ENCODE results near the gene KIF5B.
"Not testable (repeated sequence)": the region's sequence is repeated elsewhere in the genome, so short reads cannot be mapped to it uniquely, and the experiment has no call there.

DNA sequence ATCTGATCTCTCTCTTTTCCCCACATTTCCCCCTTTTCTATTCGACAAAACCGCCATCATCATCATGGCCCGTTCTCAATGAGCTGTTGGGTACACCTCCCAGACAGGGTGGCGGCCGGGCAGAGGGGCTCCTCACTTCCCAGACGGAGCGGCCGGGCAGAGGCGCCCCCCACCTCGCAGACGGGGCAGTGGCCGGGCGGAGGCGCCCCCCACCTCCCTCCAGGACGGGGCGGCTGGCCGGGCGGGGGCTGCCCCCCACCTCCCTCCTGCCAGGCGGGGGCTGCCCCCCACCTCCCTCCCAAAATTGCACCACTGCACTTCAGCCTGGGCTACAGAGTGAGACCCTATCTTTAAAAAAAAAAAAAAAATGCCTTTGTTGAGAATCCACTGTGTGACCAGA lies 77.2 kb downstream of the KIF5B start:
- TF ChIP-seq, protein P1, sequence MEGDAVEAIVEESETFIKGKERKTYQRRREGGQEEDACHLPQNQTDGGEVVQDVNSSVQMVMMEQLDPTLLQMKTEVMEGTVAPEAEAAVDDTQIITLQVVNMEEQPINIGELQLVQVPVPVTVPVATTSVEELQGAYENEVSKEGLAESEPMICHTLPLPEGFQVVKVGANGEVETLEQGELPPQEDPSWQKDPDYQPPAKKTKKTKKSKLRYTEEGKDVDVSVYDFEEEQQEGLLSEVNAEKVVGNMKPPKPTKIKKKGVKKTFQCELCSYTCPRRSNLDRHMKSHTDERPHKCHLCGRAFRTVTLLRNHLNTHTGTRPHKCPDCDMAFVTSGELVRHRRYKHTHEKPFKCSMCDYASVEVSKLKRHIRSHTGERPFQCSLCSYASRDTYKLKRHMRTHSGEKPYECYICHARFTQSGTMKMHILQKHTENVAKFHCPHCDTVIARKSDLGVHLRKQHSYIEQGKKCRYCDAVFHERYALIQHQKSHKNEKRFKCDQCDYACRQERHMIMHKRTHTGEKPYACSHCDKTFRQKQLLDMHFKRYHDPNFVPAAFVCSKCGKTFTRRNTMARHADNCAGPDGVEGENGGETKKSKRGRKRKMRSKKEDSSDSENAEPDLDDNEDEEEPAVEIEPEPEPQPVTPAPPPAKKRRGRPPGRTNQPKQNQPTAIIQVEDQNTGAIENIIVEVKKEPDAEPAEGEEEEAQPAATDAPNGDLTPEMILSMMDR (IDR thresholded peaks at IDR 0.05; ENCODE audit: insufficient read depth, low read depth, low read length): not testable (repeated sequence)
- not testable (repeated sequence) for TF ChIP-seq EZH2 (IDR thresholded peaks at IDR 0.05; ENCODE audit: insufficient read depth, low read length)

All from astrocyte (in vitro differentiated cells and primary cell).